ENCODE results near the gene SAE1. TPM values are rescaled to one million over a fixed set of nuclear protein-coding genes. Genes with fewer than 3 reads are reported as not detected.

SAE1 gene
- total RNA-seq, 1 experiment from 2014 or later: 174 TPM

DNA sequence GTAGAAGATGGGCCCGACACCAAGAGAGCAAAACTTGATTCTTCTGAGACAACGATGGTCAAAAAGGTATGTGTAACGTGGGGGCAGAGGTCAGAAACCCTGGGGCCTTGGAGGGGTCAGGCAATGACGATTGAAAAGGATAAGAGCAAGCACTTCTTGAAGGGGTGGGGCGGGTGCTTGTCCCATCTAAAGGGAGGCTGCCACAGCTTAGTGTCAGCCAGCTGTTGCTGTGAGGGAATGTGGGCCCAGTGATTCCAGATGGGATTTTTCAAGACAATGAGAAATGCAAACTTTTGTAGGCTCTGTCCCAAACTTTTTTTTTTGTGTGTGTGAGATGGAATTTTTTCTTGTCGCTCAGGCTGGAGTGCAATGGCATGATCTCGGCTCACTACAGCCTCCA is 24.5 kb downstream of the SAE1 start:
- no TSS peak for BruUV-seq (replicated peaks)
- DNase-seq: no peak
- H3K4me3 Mint-ChIP-seq (ENCODE audit: low read depth, unreplicated experiment): no peak overlapping the region
- intact Hi-C loops (cut with micrococcal nuclease; ENCODE audit: unreplicated experiment): no loop called here
- H3K27ac Mint-ChIP-seq (ENCODE audit: unreplicated experiment): no peak overlapping the region
- H3K36me3 Mint-ChIP-seq (ENCODE audit: insufficient read depth, unreplicated experiment): peaks cover 85% of the 10 kb centered on the region
- no peaks in the 10 kb centered on the region for H3K9me3 Mint-ChIP-seq (ENCODE audit: low read depth, unreplicated experiment)
- CTCF ChIA-PET: interaction anchor here (0.6 to 1.1 kb wide), 2 partner anchors 42 to 74 kb away, joined by 3 to 6 read pairs; partner anchors contain the start of gene ZC3H4
- no peaks in the 10 kb centered on the region for H3K27me3 Mint-ChIP-seq (ENCODE audit: unreplicated experiment)
- no peak for TF ChIP-seq CTCF (IDR thresholded peaks at IDR 0.05; ENCODE audit: unreplicated experiment)
- H3K4me1 Mint-ChIP-seq (ENCODE audit: low read depth, unreplicated experiment): peaks cover 45% of the 10 kb centered on the region

DNA sequence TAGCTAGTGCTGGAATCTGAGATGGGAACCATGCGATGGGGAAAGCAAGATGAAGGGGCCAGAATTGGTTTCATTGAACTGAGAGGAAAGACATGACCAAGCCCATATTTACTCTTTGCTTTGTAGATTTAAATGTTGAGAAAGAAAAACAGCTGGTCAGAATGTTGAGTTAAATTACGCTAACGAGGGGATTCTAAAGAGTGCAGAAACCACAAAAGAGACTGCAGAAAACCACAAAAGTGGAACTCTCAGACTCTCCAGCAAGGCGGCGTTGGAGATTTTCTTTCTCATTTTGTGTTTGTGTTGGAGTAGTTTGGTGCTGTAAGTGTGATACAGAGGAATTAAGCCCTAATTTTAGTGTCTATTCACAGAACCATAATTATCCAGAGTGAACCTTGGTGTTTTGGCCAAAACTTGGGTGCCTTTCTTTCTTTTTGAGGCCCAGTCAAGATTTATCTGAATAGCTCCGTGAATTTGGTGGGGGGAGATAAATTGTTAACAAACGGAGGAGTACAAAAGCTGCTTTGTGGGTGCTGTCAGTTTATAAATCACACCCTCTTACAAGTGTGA is 26.3 kb downstream of the SAE1 start:
- no TSS peak for BruUV-seq (replicated peaks)
- CTCF ChIA-PET: interaction anchor here (0.6 to 0.7 kb wide), 2 partner anchors 38 to 351 kb away, joined by 3 read pairs; no protein-coding TSS in a partner anchor
- no peaks in the 10 kb centered on the region for H3K9me3 Mint-ChIP-seq (ENCODE audit: low read depth, unreplicated experiment)

DNA sequence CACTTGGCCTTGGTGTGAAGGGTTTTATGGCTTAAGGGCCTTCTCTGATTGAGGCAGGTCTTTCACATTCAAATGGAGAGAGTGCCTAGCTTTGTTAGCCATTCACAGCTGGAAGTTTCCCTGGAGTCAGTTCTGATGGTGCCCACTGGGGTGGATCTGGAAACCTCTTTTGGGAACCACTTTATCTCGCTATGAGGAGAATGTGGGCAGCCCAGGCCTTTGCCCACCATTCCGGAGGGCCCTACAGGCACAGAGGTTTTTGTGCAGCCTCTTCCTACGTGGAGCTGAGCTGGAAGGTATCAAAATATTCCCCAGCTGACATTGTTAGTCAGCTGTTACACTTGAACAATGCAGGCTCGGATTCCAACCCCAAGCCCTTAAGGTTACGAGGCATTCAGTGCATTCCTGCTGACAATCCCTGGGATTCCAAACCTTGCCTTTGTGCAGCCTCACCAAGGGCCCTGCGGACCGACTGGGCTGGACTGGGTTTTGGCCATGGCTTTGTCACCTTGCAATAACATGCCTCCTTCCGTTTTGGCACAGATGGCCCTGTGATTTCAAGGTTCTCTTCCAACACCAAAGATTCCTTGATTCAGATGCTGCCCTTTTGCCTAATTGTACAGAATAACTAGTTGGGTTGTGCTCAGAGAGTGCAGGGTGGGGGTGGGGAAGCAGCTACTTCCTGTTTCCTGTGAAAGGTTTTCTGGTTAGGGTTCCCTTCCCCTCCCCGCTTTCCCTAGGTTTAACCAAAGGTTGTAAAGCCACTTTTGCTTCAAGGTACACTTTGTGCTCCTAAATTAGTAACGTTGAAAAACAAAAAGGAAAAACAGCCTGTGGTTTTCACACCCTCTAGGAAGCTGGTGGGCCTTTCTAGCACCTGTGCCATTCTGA is 27.0 kb downstream of the SAE1 start:
- Mint-ChIP-seq H3K27ac (ENCODE audit: unreplicated experiment) (peak overlapping the region; percentile 36), H3K4me1 (ENCODE audit: low read depth, unreplicated experiment) (peaks cover 28% of the 10 kb centered on the region), H3K36me3 (ENCODE audit: insufficient read depth, unreplicated experiment) (peaks cover 75% of the 10 kb centered on the region), H3K4me3 (ENCODE audit: low read depth, unreplicated experiment) (no peak overlapping the region), H3K27me3 (ENCODE audit: unreplicated experiment) (no peaks in the 10 kb centered on the region), H3K9me3 (ENCODE audit: low read depth, unreplicated experiment) (no peaks in the 10 kb centered on the region)
- no TSS peak for BruUV-seq (replicated peaks)
- no peak for TF ChIP-seq CTCF (IDR thresholded peaks at IDR 0.05; ENCODE audit: unreplicated experiment)
- CTCF ChIA-PET: interaction anchor here (0.5 to 1.0 kb wide), 4 partner anchors 33 to 350 kb away, joined by 3 read pairs; no protein-coding TSS in a partner anchor
- no peak for DNase-seq
- intact Hi-C loops (cut with micrococcal nuclease; ENCODE audit: unreplicated experiment): no loop called here

More for the DNA sequence above, 26.3 kb downstream of the SAE1 start:
- Mint-ChIP-seq H3K4me1 (ENCODE audit: low read depth, unreplicated experiment) (peaks cover 36% of the 10 kb centered on the region), H3K4me3 (ENCODE audit: low read depth, unreplicated experiment) (no peak overlapping the region), H3K27ac (ENCODE audit: unreplicated experiment) (peak overlapping the region; percentile 43), H3K36me3 (ENCODE audit: insufficient read depth, unreplicated experiment) (peaks cover 82% of the 10 kb centered on the region), H3K27me3 (ENCODE audit: unreplicated experiment) (no peaks in the 10 kb centered on the region)
- DNase-seq: no peak
- intact Hi-C loops (cut with micrococcal nuclease; ENCODE audit: unreplicated experiment): no loop called here
- TF ChIP-seq CTCF (IDR thresholded peaks at IDR 0.05; ENCODE audit: unreplicated experiment): no peak

GRCh38 chr19:47158367-47158791 is 27.7 kb downstream of the SAE1 start:
- peaks cover 69% of the 10 kb centered on the region for H3K36me3 Mint-ChIP-seq (ENCODE audit: insufficient read depth, unreplicated experiment)
- no peaks in the 10 kb centered on the region for H3K27me3 Mint-ChIP-seq (ENCODE audit: unreplicated experiment)
- intact Hi-C loops (cut with micrococcal nuclease; ENCODE audit: unreplicated experiment): no loop called here
- TF ChIP-seq CTCF (IDR thresholded peaks at IDR 0.05; ENCODE audit: unreplicated experiment): no peak
- BruUV-seq (replicated peaks): no TSS peak
- H3K27ac Mint-ChIP-seq (ENCODE audit: unreplicated experiment): peak overlapping the region; percentile 36
- H3K9me3 Mint-ChIP-seq (ENCODE audit: low read depth, unreplicated experiment): no peaks in the 10 kb centered on the region
- no peak for DNase-seq
- CTCF ChIA-PET: interaction anchor here (1.0 to 1.3 kb wide), 2 partner anchors 32 to 86 kb away, joined by 3 read pairs; no protein-coding TSS in a partner anchor
- no peak overlapping the region for H3K4me3 Mint-ChIP-seq (ENCODE audit: low read depth, unreplicated experiment)
- peaks cover 23% of the 10 kb centered on the region for H3K4me1 Mint-ChIP-seq (ENCODE audit: low read depth, unreplicated experiment)

Data from Calu3 (cell line).